Smooth muscle cell (in vitro differentiated cells): ENCODE results near the gene LY9. TPM values are rescaled to one million over a fixed set of nuclear protein-coding genes. Genes with fewer than 3 reads are reported as not detected.

Experiments
- DNase-seq: peaks from one replicate; lab custom pipeline; 2025; ENCODE audit not compliant: unreplicated experiment; lab: John Stamatoyannopoulos, UW
- H2AFZ ChIP-seq: fragments of 200-600 bp; sonication (generic); 2 replicates; pipeline ENCODE4 v1.6.0; 2016; ENCODE audit warnings: antibody characterized with exemption, low read depth, mild to moderate bottlenecking
- H3F3A ChIP-seq: fragments of 200-600 bp; sonication (generic); 2 replicates; pipeline ENCODE4 v1.6.0; 2017; ENCODE audit warnings: antibody characterized with exemption, low read depth
- H3K27ac ChIP-seq: fragments of 200-600 bp; sonication (generic); 2 replicates; pipeline ENCODE4 v1.5.1; 2016; ENCODE audit warnings: low read depth, mild to moderate bottlenecking
- H3K27me3 ChIP-seq: fragments of 200-600 bp; sonication (generic); 2 replicates; pipeline ENCODE4 v1.6.1; 2016; ENCODE audit warnings: low read depth, mild to moderate bottlenecking
- H3K36me3 ChIP-seq: fragments of 200-600 bp; sonication (generic); 2 replicates; pipeline ENCODE4 v1.5.1; 2016; ENCODE audit warnings: low read depth
- H3K4me1 ChIP-seq: fragments of 200-600 bp; sonication (generic); 2 replicates; pipeline ENCODE4 v1.5.1; 2016; ENCODE audit warnings: low read depth
- H3K4me2 ChIP-seq: fragments of 200-600 bp; sonication (generic); 2 replicates; pipeline ENCODE4 v1.6.0; 2016; ENCODE audit warnings: mild to moderate bottlenecking
- H3K4me3 ChIP-seq: fragments of 200-600 bp; sonication (generic); 2 replicates; pipeline ENCODE4 v1.5.1; 2016; ENCODE audit warnings: mild to moderate bottlenecking
- H3K79me2 ChIP-seq: fragments of 200-600 bp; sonication (generic); 2 replicates; pipeline ENCODE4 v1.6.0; 2016; ENCODE audit warnings: low read depth, mild to moderate bottlenecking
- H3K9ac ChIP-seq: fragments of 200-600 bp; sonication (generic); 2 replicates; pipeline ENCODE4 v1.6.0; 2016; ENCODE audit warnings: low read depth
- H3K9me3 ChIP-seq: fragments of 200-600 bp; sonication (generic); replicated peaks from 2 replicates; pipeline ENCODE4 v1.5.1; 2016; ENCODE audit warnings: low read depth
- H4K20me1 ChIP-seq: fragments of 200-600 bp; sonication (generic); 2 replicates; pipeline ENCODE4 v1.6.0; 2016; ENCODE audit warnings: low read depth
- WGBS: methylation state at CpG from one replicate; pipeline ENCODE4 v1.1.7; 2016; ENCODE audit warnings: low lambda C conversion rate; 5-methylcytosine and 5-hydroxymethylcytosine counted together
- polyA plus RNA-seq: library from polyadenylated mRNA; unstranded; fragments of >200 nt; fragmentation: Nextera tagmentation; extraction: Ambion mirVana; gene quantifications from 2 replicates; pipeline ENCODE4 v1.2.1, GENCODE V29; 2016
- total RNA-seq: library from RNA; depleted of rRNA; stranded (reverse); fragments of >200 nt; gene quantifications from 2 replicates; pipeline ENCODE4 v1.2.3, GENCODE V29; 2014
- TF ChIP-seq, protein P1 (sequence below): fragments of 200-600 bp; sonication (generic); IDR thresholded peaks from 2 replicates; pipeline ENCODE4 v1.5.1; 2017; ENCODE audit warnings: borderline replicate concordance, mild to moderate bottlenecking, antibody characterized with exemption; ENCODE audit not compliant: insufficient read depth, poor library complexity, severe bottlenecking

Gene LY9
- total and polyA plus RNA-seq, 2 experiments from 2014 or later = not detected

DNA sequence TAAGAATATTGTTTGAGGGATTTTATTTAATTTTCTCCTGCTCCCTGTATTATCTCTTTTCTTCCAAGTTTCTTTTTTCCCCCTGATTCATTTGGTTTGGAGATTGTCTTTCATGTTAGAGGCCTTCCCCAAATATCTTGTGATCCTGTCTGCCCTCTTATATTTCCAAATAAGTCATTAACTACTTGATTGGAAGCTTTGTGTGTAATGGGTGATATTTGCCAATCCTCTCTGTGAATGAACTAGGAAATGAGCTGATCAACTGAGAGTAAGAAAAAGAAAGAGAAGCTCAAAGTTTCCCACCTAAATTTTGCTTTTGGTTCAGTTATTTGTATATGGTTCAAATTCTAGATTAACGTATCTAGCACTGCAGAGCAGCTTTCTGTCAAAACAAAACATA is 23.6 kb upstream of the LY9 start:
- Histone ChIP-seq H2AFZ (no peak overlapping the region), H4K20me1 (no peaks in the 10 kb centered on the region), H3K4me3 (no peak overlapping the region), H3K4me1 (no peaks in the 10 kb centered on the region), H3F3A (no peaks in the 10 kb centered on the region), H3K27me3 (no peaks in the 10 kb centered on the region), H3K27ac (no peak overlapping the region), H3K9me3 (no peaks in the 10 kb centered on the region), H3K9ac (no peak overlapping the region), H3K36me3 (no peaks in the 10 kb centered on the region), H3K4me2 (no peak overlapping the region), H3K79me2 (no peaks in the 10 kb centered on the region)
- TF ChIP-seq, protein P1, sequence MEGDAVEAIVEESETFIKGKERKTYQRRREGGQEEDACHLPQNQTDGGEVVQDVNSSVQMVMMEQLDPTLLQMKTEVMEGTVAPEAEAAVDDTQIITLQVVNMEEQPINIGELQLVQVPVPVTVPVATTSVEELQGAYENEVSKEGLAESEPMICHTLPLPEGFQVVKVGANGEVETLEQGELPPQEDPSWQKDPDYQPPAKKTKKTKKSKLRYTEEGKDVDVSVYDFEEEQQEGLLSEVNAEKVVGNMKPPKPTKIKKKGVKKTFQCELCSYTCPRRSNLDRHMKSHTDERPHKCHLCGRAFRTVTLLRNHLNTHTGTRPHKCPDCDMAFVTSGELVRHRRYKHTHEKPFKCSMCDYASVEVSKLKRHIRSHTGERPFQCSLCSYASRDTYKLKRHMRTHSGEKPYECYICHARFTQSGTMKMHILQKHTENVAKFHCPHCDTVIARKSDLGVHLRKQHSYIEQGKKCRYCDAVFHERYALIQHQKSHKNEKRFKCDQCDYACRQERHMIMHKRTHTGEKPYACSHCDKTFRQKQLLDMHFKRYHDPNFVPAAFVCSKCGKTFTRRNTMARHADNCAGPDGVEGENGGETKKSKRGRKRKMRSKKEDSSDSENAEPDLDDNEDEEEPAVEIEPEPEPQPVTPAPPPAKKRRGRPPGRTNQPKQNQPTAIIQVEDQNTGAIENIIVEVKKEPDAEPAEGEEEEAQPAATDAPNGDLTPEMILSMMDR = no peak
- WGBS = 96% methylated on average over 1 of the region's 1 CpG
- no peak for DNase-seq

DNA sequence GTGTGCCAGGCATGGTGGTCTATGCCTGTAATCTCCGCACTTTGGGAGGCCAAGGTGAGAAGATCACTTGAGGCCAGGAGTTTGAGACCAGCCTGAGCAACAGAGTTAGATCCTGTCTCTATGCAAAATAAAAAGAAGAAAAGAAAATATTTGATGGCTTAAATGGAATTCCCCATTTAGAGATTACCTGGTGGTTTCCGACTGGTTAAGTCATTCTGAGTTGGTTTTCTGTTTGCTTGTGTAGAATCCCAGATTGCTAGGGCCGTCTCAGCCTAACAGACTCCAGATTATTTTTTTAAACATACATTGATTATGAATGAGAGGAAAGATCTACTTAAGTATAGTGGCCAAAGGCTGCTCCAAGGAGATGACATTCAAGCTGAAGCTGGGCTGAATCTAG is 22.9 kb upstream of the LY9 start:
- Histone ChIP-seq H3K27me3 (no peaks in the 10 kb centered on the region), H3K79me2 (no peaks in the 10 kb centered on the region), H4K20me1 (no peaks in the 10 kb centered on the region), H3K9ac (no peak overlapping the region), H3K4me1 (no peaks in the 10 kb centered on the region), H3K9me3 (no peaks in the 10 kb centered on the region), H3K36me3 (no peaks in the 10 kb centered on the region), H3K4me2 (no peak overlapping the region), H3K4me3 (no peak overlapping the region), H3F3A (no peaks in the 10 kb centered on the region), H3K27ac (no peak overlapping the region), H2AFZ (no peak overlapping the region)
- DNase-seq = no peak
- WGBS = 96% methylated on average over 3 of the region's 3 CpGs
- TF ChIP-seq, protein P1 = no peak

DNA sequence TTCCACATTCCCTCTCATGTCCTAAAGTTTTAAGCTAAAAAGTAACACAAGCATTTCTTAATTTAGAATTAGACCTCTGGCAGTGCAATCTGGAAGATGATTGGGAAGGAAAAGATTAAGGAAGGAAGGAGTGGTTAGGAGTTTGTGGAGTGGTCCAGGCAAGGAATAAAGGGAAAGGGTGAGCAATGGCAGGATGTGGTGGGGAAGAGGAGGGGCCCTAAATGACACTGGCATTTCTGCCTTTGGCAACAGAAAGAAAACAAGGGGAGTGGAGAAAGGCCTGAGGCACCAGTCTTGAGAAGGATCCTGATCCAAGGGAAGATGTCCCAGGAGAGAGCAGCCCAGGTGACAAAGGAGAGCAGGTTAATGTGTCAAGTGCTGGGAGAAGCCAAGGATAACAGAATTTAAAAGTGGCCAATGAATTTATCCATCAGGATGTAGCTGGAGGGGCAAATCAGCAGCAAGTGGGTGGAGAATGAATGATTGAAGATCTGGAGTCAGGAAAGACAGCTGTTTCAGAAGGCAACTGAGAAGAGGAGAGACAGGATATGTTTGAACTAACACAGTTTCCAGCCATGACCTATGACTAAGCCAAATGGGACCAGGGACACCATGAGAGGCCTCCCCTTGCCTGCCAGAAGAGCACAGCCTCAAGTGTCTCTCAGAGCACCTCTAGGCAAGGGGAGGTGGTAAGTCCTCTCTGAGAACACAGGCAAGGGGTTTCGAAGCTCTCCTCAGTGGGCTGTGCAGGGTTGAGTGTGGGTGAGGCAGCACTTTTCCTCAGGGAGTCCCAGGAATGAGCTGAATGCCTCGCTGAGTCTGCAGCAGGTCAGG is 20.9 kb upstream of the LY9 start:
- H3K4me1 ChIP-seq = no peaks in the 10 kb centered on the region
- no peak overlapping the region for H3K27ac ChIP-seq
- no peak overlapping the region for H3K4me3 ChIP-seq
- H3F3A ChIP-seq = no peaks in the 10 kb centered on the region
- no peaks in the 10 kb centered on the region for H3K79me2 ChIP-seq
- no peak overlapping the region for H3K4me2 ChIP-seq
- no peak overlapping the region for H2AFZ ChIP-seq
- DNase-seq = no peak
- H3K9me3 ChIP-seq = no peaks in the 10 kb centered on the region
- no peak overlapping the region for H3K9ac ChIP-seq
- H4K20me1 ChIP-seq = no peaks in the 10 kb centered on the region
- TF ChIP-seq, protein P1 = no peak
- no peaks in the 10 kb centered on the region for H3K36me3 ChIP-seq
- WGBS = 70% methylated on average over 2 of the region's 2 CpGs
- no peaks in the 10 kb centered on the region for H3K27me3 ChIP-seq

DNA sequence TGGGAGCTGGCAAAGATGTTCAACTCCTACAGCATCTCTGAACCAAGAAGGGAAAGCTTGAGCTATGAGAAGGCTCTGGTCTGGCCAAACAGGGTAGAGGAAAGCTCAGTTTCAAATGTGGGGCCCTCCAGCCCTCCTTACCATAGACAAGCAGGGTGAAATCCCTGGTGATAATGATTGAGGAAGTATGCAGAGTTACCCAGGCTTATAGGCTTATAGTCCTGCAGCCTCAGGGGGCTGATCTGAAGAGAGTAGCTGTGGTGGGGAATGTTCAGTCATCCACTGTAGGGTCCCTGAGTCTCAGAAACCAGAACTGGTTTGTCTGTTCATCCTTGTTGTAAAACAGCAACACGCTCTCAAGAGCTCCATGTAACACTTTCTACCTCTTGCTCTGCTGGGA is 19.8 kb upstream of the LY9 start:
- WGBS = 100% methylated on average over 1 of the region's 1 CpG
- Histone ChIP-seq H4K20me1 (no peaks in the 10 kb centered on the region), H3K9me3 (no peaks in the 10 kb centered on the region), H3K79me2 (no peaks in the 10 kb centered on the region), H3K36me3 (no peaks in the 10 kb centered on the region), H2AFZ (no peak overlapping the region), H3K4me1 (no peaks in the 10 kb centered on the region), H3F3A (no peaks in the 10 kb centered on the region), H3K9ac (no peak overlapping the region), H3K27me3 (no peaks in the 10 kb centered on the region), H3K4me3 (no peak overlapping the region), H3K27ac (no peak overlapping the region), H3K4me2 (no peak overlapping the region)
- no peak for DNase-seq
- TF ChIP-seq, protein P1 = no peak
